Panc1 (cell line): ENCODE data around the gene HOTAIR. TPM values are rescaled to one million over a fixed set of nuclear protein-coding genes. Genes with fewer than 3 reads are reported as not detected.

Source experiments
- ATAC-seq: fragments of 200-7000 bp; cut with Tn5 transposase; 2 replicates; pipeline ENCODE4 v1.9.1; 2020; ENCODE audit warnings: mild to moderate bottlenecking, moderate library complexity
- BruUV-seq: library from RNA; stranded (reverse); fragments of 400-500 nt; replicated peaks from 2 replicates; lab custom pipeline; 2021; lab: Mats Ljungman, UMichigan
- CTCF ChIA-PET: fragments of 300-600 bp; sonication (Branson Sonifier 250); formaldehyde crosslinking; loops from one replicate; lab custom pipeline; 2022; ENCODE audit warnings: antibody characterized with exemption; lab: Charles Lee
- POLR2A ChIA-PET: fragments of 300-600 bp; sonication (Branson Sonifier 250); formaldehyde crosslinking; loops from one replicate; lab custom pipeline; 2022; ENCODE audit warnings: antibody characterized with exemption; lab: Charles Lee
- DNase-seq: peaks from one replicate; pipeline ENCODE4 v3.0.0-alpha.2; 2010; ENCODE audit warnings: low read depth, low spot score
- H3K27ac ChIP-seq: 2 replicates; pipeline ENCODE4 v1.5.1; 2011; ENCODE audit warnings: mild to moderate bottlenecking, low read length, inconsistent platforms
- H3K27me3 ChIP-seq: fragments of 200-500 bp; sonication (Bioruptor generic); 2 replicates; pipeline ENCODE4 v1.6.0; 2014; ENCODE audit warnings: low read length, inconsistent platforms; ENCODE audit not compliant: control insufficient read depth, insufficient read depth
- H3K36me3 ChIP-seq: fragments of 200-500 bp; sonication (Bioruptor generic); 2 replicates; pipeline ENCODE4 v1.5.1; 2014; ENCODE audit warnings: inconsistent platforms, mild to moderate bottlenecking, low read length, moderate library complexity; ENCODE audit not compliant: control insufficient read depth, insufficient read depth
- H3K4me1 ChIP-seq: 2 replicates; pipeline ENCODE4 v1.5.1; 2011; ENCODE audit warnings: inconsistent platforms, mild to moderate bottlenecking, low read length, moderate library complexity; ENCODE audit not compliant: control insufficient read depth, insufficient read depth
- H3K4me3 ChIP-seq, 2 experiments: 2 replicates each; pipeline ENCODE4 v1.5.1; 2011 to 2012; ENCODE audit warnings: low read depth in 2 of 2, low read length in 2 of 2, mild to moderate bottlenecking in 2 of 2, inconsistent platforms in 1 of 2, moderate library complexity in 1 of 2
- H3K9me3 ChIP-seq: fragments of 200-500 bp; sonication (Bioruptor generic); 2 replicates; pipeline ENCODE4 v1.5.1; 2014; ENCODE audit warnings: low read depth, mild to moderate bottlenecking, inconsistent platforms, low read length, moderate library complexity; ENCODE audit not compliant: control insufficient read depth, insufficient read depth
- POLR2AphosphoS5 ChIP-seq: IDR thresholded peaks from 2 replicates; pipeline ENCODE4 v1.6.1; 2012; ENCODE audit warnings: mild to moderate bottlenecking, low read depth, low read length, moderate library complexity
- REST ChIP-seq, 2 experiments: IDR thresholded peaks; 2 replicates each; pipeline ENCODE4 v1.6.1; 2011 to 2012; ENCODE audit warnings: low read depth in 2 of 2, control low read depth in 1 of 2, low read length in 1 of 2, mild to moderate bottlenecking in 1 of 2, moderate library complexity in 1 of 2; ENCODE audit not compliant: insufficient read depth in 1 of 2
- SIN3A ChIP-seq: IDR thresholded peaks from 2 replicates; pipeline ENCODE4 v1.6.1; 2012; ENCODE audit warnings: low read depth, mild to moderate bottlenecking, low read length, moderate library complexity, borderline replicate concordance; ENCODE audit not compliant: insufficient read depth
- TCF7L2 ChIP-seq: IDR thresholded peaks from 2 replicates; pipeline ENCODE4 v1.6.1; 2011; ENCODE audit warnings: mild to moderate bottlenecking, low read depth, low read length, inconsistent platforms
- in situ Hi-C: cut with HindIII; loops from 2 replicates; pipeline ENCODE4 v1.10.0; 2016; ENCODE audit warnings: low sequenced_read_pairs, low pct_unique_long_range_greater_than_20kb
- intact Hi-C: fragments of 100-400 bp; cut with micrococcal nuclease; formaldehyde crosslinking; loops from one replicate; pipeline ENCODE4 v1.10.0; 2022; ENCODE audit not compliant: unreplicated experiment
- total RNA-seq: library from RNA; stranded (reverse); gene quantifications from one replicate; pipeline ENCODE4 v1.2.1, GENCODE V29; 2021; ENCODE audit not compliant: unreplicated experiment
- TF ChIP-seq, protein P1 (sequence below): fragments of 450-650 bp; IDR thresholded peaks from 2 replicates; pipeline ENCODE4 v1.5.1; 2017; ENCODE audit warnings: mild to moderate bottlenecking

Gene HOTAIR
- total RNA-seq, 1 experiment from 2014 or later: 31.7 TPM

GRCh38 chr12:53981634-53982565, 7.1 kb upstream of the HOTAIR start:
- peak overlapping the region; percentile 51 to 65 for H3K4me3 ChIP-seq
- TF ChIP-seq SIN3A: no peak
- peak; percentile 94 for TF ChIP-seq TCF7L2
- TF ChIP-seq, protein P1, sequence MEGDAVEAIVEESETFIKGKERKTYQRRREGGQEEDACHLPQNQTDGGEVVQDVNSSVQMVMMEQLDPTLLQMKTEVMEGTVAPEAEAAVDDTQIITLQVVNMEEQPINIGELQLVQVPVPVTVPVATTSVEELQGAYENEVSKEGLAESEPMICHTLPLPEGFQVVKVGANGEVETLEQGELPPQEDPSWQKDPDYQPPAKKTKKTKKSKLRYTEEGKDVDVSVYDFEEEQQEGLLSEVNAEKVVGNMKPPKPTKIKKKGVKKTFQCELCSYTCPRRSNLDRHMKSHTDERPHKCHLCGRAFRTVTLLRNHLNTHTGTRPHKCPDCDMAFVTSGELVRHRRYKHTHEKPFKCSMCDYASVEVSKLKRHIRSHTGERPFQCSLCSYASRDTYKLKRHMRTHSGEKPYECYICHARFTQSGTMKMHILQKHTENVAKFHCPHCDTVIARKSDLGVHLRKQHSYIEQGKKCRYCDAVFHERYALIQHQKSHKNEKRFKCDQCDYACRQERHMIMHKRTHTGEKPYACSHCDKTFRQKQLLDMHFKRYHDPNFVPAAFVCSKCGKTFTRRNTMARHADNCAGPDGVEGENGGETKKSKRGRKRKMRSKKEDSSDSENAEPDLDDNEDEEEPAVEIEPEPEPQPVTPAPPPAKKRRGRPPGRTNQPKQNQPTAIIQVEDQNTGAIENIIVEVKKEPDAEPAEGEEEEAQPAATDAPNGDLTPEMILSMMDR: peak; percentile 34; the same call in 1 of the 2 replicates
- TF ChIP-seq REST (IDR thresholded peaks at IDR 0.05; ENCODE audit: insufficient read depth in 1 of 2, low read depth in 2 of 2, low read length in 1 of 2): no peak
- peak; percentile 16; the same call in 1 of the 2 replicates for TF ChIP-seq POLR2AphosphoS5
- no peaks in the 10 kb centered on the region for H3K27me3 ChIP-seq
- peaks cover 44% of the 10 kb centered on the region for H3K4me1 ChIP-seq
- ChIA-PET POLR2A (interaction anchor here (0.5 to 0.7 kb wide), 4 partner anchors 12 to 222 kb away, joined by 4 to 5 read pairs (median 4); no protein-coding TSS in a partner anchor), CTCF (interaction anchor here (1.2 kb wide), 1 partner anchor 40 kb away, joined by 4 read pairs; no protein-coding TSS in a partner anchor)
- in situ Hi-C loops (no loop called here), intact Hi-C loops (loop anchor here (2.0 to 5.0 kb wide), 2 partner anchors 155 to 215 kb away; no protein-coding TSS in a partner anchor)
- no peaks in the 10 kb centered on the region for H3K9me3 ChIP-seq
- H3K27ac ChIP-seq: peak overlapping the region; percentile 100
- H3K36me3 ChIP-seq: no peaks in the 10 kb centered on the region
- no TSS peak for BruUV-seq
- ATAC-seq: peak; percentile 25
- no peak for DNase-seq

- intact Hi-C loops: loop anchor here (5.0 kb wide), 1 partner anchor 154 kb away; no protein-coding TSS in a partner anchor
- TF ChIP-seq POLR2AphosphoS5: peak; percentile 74; the same call in 1 of the 2 replicates
- TF ChIP-seq SIN3A: no peak
- H3K27me3 ChIP-seq: no peaks in the 10 kb centered on the region
- in situ Hi-C loops: no loop called here
- no peak for DNase-seq
- BruUV-seq: no TSS peak
- H3K36me3 ChIP-seq: no peaks in the 10 kb centered on the region
- H3K27ac ChIP-seq: peak overlapping the region; percentile 100
- ChIA-PET CTCF (interaction anchor here (0.6 to 1.2 kb wide), 2 partner anchors 39 to 263 kb away, joined by 4 read pairs; no protein-coding TSS in a partner anchor), POLR2A (interaction anchor here (0.5 to 0.9 kb wide), 4 partner anchors 14 to 221 kb away, joined by 4 to 5 read pairs (median 4); no protein-coding TSS in a partner anchor)
- H3K4me3 ChIP-seq: peak overlapping the region; percentile 51 to 65
- H3K9me3 ChIP-seq: no peaks in the 10 kb centered on the region
- H3K4me1 ChIP-seq: peaks cover 53% of the 10 kb centered on the region
- ATAC-seq: no peak
These were observed 6.2 kb upstream of the HOTAIR start for GRCh38 chr12:53980802-53981496.
